Mesenchymal stem cell (in vitro differentiated cells and primary cell): ENCODE results near the gene ZFP3.
"Not testable (repeated sequence)": the region's sequence is repeated elsewhere in the genome, so short reads cannot be mapped to it uniquely, and the experiment has no call there.

Source experiments
- DNase-seq: peaks from one replicate; pipeline ENCODE4 v3.0.0-alpha.2; 2013
- H2AFZ ChIP-seq: one replicate; pipeline ENCODE4 v1.6.1; 2013; ENCODE audit warnings: low read depth, mild to moderate bottlenecking, control low read depth, inconsistent platforms, low read length, moderate library complexity
- H2AK5ac ChIP-seq: 2 replicates; pipeline ENCODE4 v1.6.1; 2013; ENCODE audit warnings: low read length, moderate library complexity, mild to moderate bottlenecking, inconsistent platforms; ENCODE audit not compliant: severe bottlenecking
- H2BK120ac ChIP-seq: one replicate; pipeline ENCODE4 v1.6.1; 2013; ENCODE audit warnings: low read depth, mild to moderate bottlenecking, inconsistent platforms, low read length, moderate library complexity
- H2BK12ac ChIP-seq, 2 experiments: one replicate each; pipeline ENCODE4 v1.6.1; 2013; ENCODE audit warnings: inconsistent platforms in 2 of 2, low read length in 2 of 2, mild to moderate bottlenecking in 2 of 2, moderate library complexity in 2 of 2, control low read depth in 1 of 2
- H2BK15ac ChIP-seq: one replicate; pipeline ENCODE4 v1.6.1; 2013; ENCODE audit warnings: mild to moderate bottlenecking, low read depth, inconsistent platforms; ENCODE audit not compliant: poor library complexity, severe bottlenecking
- H2BK5ac ChIP-seq: 2 replicates; pipeline ENCODE4 v1.6.1; 2013; ENCODE audit warnings: low read depth, mild to moderate bottlenecking, low read length, control low read depth, inconsistent platforms; ENCODE audit not compliant: poor library complexity, severe bottlenecking
- H3K14ac ChIP-seq, 2 experiments: one replicate each; pipeline ENCODE4 v1.6.1; 2013; ENCODE audit warnings: inconsistent platforms in 2 of 2, low read length in 2 of 2, control low read depth in 1 of 2, mild to moderate bottlenecking in 1 of 2, moderate library complexity in 1 of 2
- H3K18ac ChIP-seq, 2 experiments: one replicate each; pipeline ENCODE4 v1.6.1; 2013; ENCODE audit warnings: inconsistent platforms in 2 of 2, low read length in 2 of 2, control low read depth in 1 of 2, low read depth in 1 of 2, mild to moderate bottlenecking in 1 of 2
- H3K23ac ChIP-seq, 2 experiments: one replicate each; pipeline ENCODE4 v1.6.1; 2013; ENCODE audit warnings: inconsistent platforms in 2 of 2, low read length in 2 of 2, mild to moderate bottlenecking in 2 of 2, moderate library complexity in 2 of 2, control low read depth in 1 of 2
- H3K27ac ChIP-seq: 2 replicates; pipeline ENCODE4 v1.5.1; 2013; ENCODE audit warnings: mild to moderate bottlenecking, moderate library complexity, low read length, control low read depth, inconsistent platforms; ENCODE audit not compliant: poor library complexity, severe bottlenecking
- H3K27me3 ChIP-seq, 2 experiments: 2 replicates each; pipeline versions ENCODE4 v1.6.1 to v1.7.0; 2013; ENCODE audit warnings: low read length in 2 of 2, mild to moderate bottlenecking in 2 of 2, moderate library complexity in 2 of 2, control low read depth in 1 of 2, inconsistent platforms in 1 of 2; ENCODE audit not compliant: control insufficient read depth in 1 of 2, insufficient read depth in 1 of 2
- H3K36me3 ChIP-seq, 2 experiments: 2 replicates each; pipeline versions ENCODE4 v1.6.1 to v1.7.0; 2013; ENCODE audit warnings: low read length in 2 of 2, control low read depth in 1 of 2, inconsistent platforms in 1 of 2, low read depth in 1 of 2, mild to moderate bottlenecking in 1 of 2; ENCODE audit not compliant: insufficient read depth in 2 of 2, control insufficient read depth in 1 of 2
- H3K4ac ChIP-seq, 2 experiments: one replicate each; pipeline ENCODE4 v1.6.1; 2013; ENCODE audit warnings: inconsistent platforms in 2 of 2, low read length in 2 of 2, mild to moderate bottlenecking in 2 of 2, moderate library complexity in 2 of 2, control low read depth in 1 of 2, low read depth in 1 of 2
- H3K4me1 ChIP-seq: 2 replicates; pipeline ENCODE4 v1.6.1; 2013; ENCODE audit warnings: low read depth, low read length, control low read depth; ENCODE audit not compliant: control insufficient read depth, insufficient read depth
- H3K4me2 ChIP-seq: 2 replicates; pipeline ENCODE4 v1.6.1; 2013; ENCODE audit warnings: low read length, mild to moderate bottlenecking, inconsistent platforms; ENCODE audit not compliant: poor library complexity, severe bottlenecking
- H3K4me3 ChIP-seq, 2 experiments: 2 replicates each; pipeline versions ENCODE4 v1.5.1 to v1.7.0; 2013; ENCODE audit warnings: low read length in 2 of 2, mild to moderate bottlenecking in 2 of 2, control low read depth in 1 of 2, low read depth in 1 of 2; ENCODE audit not compliant: insufficient read depth in 1 of 2
- H3K79me1 ChIP-seq: replicated peaks from 2 replicates; pipeline ENCODE4 v1.6.1; 2013; ENCODE audit warnings: mild to moderate bottlenecking, control low read depth, low read length, inconsistent platforms; ENCODE audit not compliant: poor library complexity, severe bottlenecking
- H3K9ac ChIP-seq: 2 replicates; pipeline ENCODE4 v1.7.0; 2013; ENCODE audit warnings: mild to moderate bottlenecking, low read length, moderate library complexity
- H3K9me3 ChIP-seq: 2 replicates; pipeline ENCODE4 v1.7.0; 2013; ENCODE audit warnings: mild to moderate bottlenecking, low read length; ENCODE audit not compliant: control insufficient read depth
- H4K8ac ChIP-seq: one replicate; pipeline ENCODE4 v1.6.1; 2013; ENCODE audit warnings: inconsistent platforms, mild to moderate bottlenecking, low read length, moderate library complexity
- H4K91ac ChIP-seq: one replicate; pipeline ENCODE4 v1.6.1; 2013; ENCODE audit warnings: mild to moderate bottlenecking, low read length, inconsistent platforms
- WGBS: methylation state at CpG from one replicate; pipeline ENCODE4 v1.1.7; 2013; ENCODE audit warnings: mixed read lengths; 5-methylcytosine and 5-hydroxymethylcytosine counted together

The ZFP3 gene

GRCh38 chr17:5077275-5077674, 992 bp upstream of the ZFP3 start:
- H4K8ac ChIP-seq, DNase-seq, H3K14ac ChIP-seq, H3K9ac ChIP-seq, H2AFZ ChIP-seq, H3K18ac ChIP-seq, H3K23ac ChIP-seq, H3K36me3 ChIP-seq, H4K91ac ChIP-seq, H2AK5ac ChIP-seq, H3K79me1 ChIP-seq, H3K9me3 ChIP-seq, H2BK5ac ChIP-seq, H3K27ac ChIP-seq, H3K4me1 ChIP-seq, H2BK12ac ChIP-seq, H3K4ac ChIP-seq, H2BK15ac ChIP-seq, H3K4me2 ChIP-seq, H2BK120ac ChIP-seq: not testable (repeated sequence)
- WGBS, result 97% methylated on average over 22 of the region's 24 CpGs
- Histone ChIP-seq H3K27me3 (peaks cover 0 to 12% of the 10 kb centered on the region in 2 experiments), H3K4me3 (peak overlapping the region in 1 of 2 experiments; percentile 93)

GRCh38 chr17:5077781-5078105, 524 bp upstream of the ZFP3 start:
- Histone ChIP-seq H3K79me1 (no peaks in the 10 kb centered on the region), H2AK5ac (no peak overlapping the region), H2AFZ (peak overlapping the region; percentile 21), H2BK12ac (no peak overlapping the region), H3K9ac (peak overlapping the region; percentile 91), H3K9me3 (peaks cover 6% of the 10 kb centered on the region), H3K27ac (no peak overlapping the region), H3K14ac (no peak overlapping the region), H3K23ac (no peak overlapping the region), H2BK120ac (no peak overlapping the region), H3K27me3 (peaks cover 0 to 12% of the 10 kb centered on the region in 2 experiments), H3K4me3 (peak overlapping the region in 1 of 2 experiments; percentile 93), H4K91ac (no peak overlapping the region), H4K8ac (no peak overlapping the region), H2BK15ac (no peak overlapping the region), H2BK5ac (no peak overlapping the region), H3K18ac (no peak overlapping the region), H3K4ac (no peak overlapping the region), H3K36me3 (peaks cover 4 to 9% of the 10 kb centered on the region in 2 experiments), H3K4me2 (no peak overlapping the region), H3K4me1 (peaks cover 3% of the 10 kb centered on the region)
- WGBS, result 82% methylated on average over 14 of the region's 14 CpGs
- no peak for DNase-seq

- Histone ChIP-seq H4K91ac (no peak overlapping the region), H2BK120ac (no peak overlapping the region), H3K27ac (no peak overlapping the region), H3K14ac (no peak overlapping the region), H3K27me3 (peaks cover 0 to 2% of the 10 kb centered on the region in 2 experiments), H3K4me2 (no peak overlapping the region), H2BK12ac (no peak overlapping the region), H2AK5ac (no peak overlapping the region), H3K36me3 (peaks cover 4 to 13% of the 10 kb centered on the region in 2 experiments), H3K4me3 (no peak overlapping the region), H2BK15ac (no peak overlapping the region), H3K4ac (no peak overlapping the region), H2BK5ac (no peak overlapping the region), H3K4me1 (peaks cover 3% of the 10 kb centered on the region), H3K23ac (no peak overlapping the region), H3K9ac (no peak overlapping the region), H3K9me3 (peaks cover 26% of the 10 kb centered on the region), H2AFZ (no peak overlapping the region), H3K18ac (no peak overlapping the region), H4K8ac (no peak overlapping the region), H3K79me1 (no peaks in the 10 kb centered on the region)
- WGBS, result 73% methylated on average over 3 of the region's 3 CpGs
- no peak for DNase-seq
Observed at GRCh38 chr17:5080591-5080990, 2.3 kb downstream of the ZFP3 start.

- peaks cover 5 to 14% of the 10 kb centered on the region in 2 experiments for H3K27me3 ChIP-seq
- H3K27ac ChIP-seq, result no peak overlapping the region
- H4K91ac ChIP-seq, result no peak overlapping the region
- H2BK5ac ChIP-seq, result no peak overlapping the region
- no peak overlapping the region for H2BK15ac ChIP-seq
- H3K4me3 ChIP-seq, result peak overlapping the region in 1 of 2 experiments; percentile 47
- H3K9me3 ChIP-seq, result peaks cover 99% of the 10 kb centered on the region
- WGBS, result 87% methylated on average over 2 of the region's 6 CpGs
- DNase-seq, result no peak
- no peaks in the 10 kb centered on the region for H3K4me1 ChIP-seq
- no peak overlapping the region for H3K18ac ChIP-seq
- no peak overlapping the region for H3K4me2 ChIP-seq
- no peak overlapping the region for H2AFZ ChIP-seq
- H3K14ac ChIP-seq, result no peak overlapping the region
- no peak overlapping the region for H2AK5ac ChIP-seq
- no peak overlapping the region for H3K9ac ChIP-seq
- H2BK12ac ChIP-seq, result no peak overlapping the region
- H4K8ac ChIP-seq, result no peak overlapping the region
- peaks cover 4 to 46% of the 10 kb centered on the region in 2 experiments for H3K36me3 ChIP-seq
- no peaks in the 10 kb centered on the region for H3K79me1 ChIP-seq
- no peak overlapping the region for H3K4ac ChIP-seq
- no peak overlapping the region for H3K23ac ChIP-seq
- H2BK120ac ChIP-seq, result no peak overlapping the region
Observed at GRCh38 chr17:5092218-5093010, 14.1 kb downstream of the ZFP3 start.
